Smooth muscle cell of bladder (primary cell): Measurements from ENCODE around the gene PCDHGB5. TPM values are rescaled to one million over a fixed set of nuclear protein-coding genes. Genes with fewer than 3 reads are reported as not detected.

Source experiments
- total RNA-seq: library from RNA; depleted of rRNA; stranded (reverse); fragments of >200 nt; gene quantifications from 2 replicates; pipeline ENCODE4 v1.2.3, GENCODE V29; 2014

The PCDHGB5 gene
- 15.9 and 19.9 TPM in 2 replicates for total RNA-seq

DNA sequence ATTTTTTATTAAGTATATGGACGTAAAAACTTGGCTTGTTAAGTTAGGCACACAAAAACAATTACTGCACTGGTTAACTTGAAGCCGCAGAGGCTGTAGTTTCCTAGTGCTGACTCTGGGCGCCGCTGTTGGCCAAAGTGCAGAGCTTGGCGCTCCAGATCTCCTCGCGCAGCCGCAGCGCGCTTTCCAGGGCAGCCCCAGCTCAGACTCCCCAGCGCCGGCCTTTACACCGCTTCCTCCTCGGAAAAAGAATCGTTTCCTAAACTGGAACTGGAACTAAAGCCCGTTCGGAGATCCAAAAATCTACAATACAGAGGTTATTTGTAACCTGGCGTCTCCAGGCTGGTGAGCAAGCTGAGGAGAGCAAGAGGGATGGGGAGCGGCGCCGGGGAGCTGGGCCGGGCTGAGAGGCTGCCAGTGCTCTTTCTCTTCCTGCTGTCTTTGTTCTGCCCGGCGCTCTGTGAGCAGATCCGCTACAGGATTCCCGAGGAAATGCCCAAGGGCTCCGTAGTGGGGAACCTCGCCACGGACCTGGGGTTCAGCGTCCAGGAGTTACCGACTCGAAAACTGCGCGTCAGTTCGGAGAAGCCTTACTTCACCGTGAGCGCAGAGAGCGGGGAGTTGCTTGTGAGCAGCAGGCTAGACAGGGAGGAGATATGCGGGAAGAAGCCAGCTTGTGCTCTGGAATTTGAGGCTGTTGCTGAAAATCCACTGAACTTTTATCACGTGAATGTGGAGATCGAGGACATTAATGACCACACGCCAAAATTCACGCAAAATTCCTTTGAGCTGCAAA lies at the start of gene PCDHGB5:
Gene PCDHGB5 (plus strand): TSS at position 192 of the 796 bp plus-strand sequence. CDS start 181 bp downstream, at position 373.

DNA sequence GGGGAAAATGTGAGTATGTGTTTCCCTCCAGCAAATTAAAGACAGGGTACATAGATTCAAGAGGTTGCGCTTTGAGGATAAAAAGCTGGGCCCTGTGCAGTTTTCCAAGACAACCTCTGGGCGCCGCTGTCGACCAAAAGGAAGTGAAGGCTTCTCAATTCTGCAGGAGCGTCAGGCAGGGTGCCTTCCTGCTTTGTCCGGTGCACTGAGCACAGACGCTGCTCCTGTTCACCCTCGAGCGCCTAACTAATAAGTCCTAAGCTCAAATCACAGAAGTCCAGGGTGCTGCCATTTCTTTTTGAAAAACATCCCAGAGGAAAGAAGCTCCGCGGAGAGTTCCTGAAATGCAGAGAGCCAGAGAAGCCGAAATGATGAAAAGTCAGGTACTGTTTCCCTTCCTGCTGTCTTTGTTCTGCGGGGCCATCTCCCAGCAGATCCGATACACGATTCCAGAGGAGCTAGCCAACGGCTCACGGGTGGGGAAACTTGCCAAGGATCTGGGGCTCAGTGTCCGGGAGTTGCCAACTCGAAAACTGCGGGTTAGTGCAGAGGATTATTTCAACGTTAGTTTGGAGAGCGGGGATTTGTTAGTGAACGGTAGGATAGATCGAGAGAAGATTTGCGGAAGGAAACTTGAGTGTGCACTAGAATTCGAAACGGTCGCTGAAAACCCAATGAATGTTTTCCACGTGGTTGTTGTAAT lies 47.7 kb upstream of the PCDHGB5 start, which contains the start of gene PCDHGB1:
Gene PCDHGB1 (plus strand): TSS at position 183 of the 703 bp plus-strand sequence. CDS start 162 bp downstream, at position 345.

DNA sequence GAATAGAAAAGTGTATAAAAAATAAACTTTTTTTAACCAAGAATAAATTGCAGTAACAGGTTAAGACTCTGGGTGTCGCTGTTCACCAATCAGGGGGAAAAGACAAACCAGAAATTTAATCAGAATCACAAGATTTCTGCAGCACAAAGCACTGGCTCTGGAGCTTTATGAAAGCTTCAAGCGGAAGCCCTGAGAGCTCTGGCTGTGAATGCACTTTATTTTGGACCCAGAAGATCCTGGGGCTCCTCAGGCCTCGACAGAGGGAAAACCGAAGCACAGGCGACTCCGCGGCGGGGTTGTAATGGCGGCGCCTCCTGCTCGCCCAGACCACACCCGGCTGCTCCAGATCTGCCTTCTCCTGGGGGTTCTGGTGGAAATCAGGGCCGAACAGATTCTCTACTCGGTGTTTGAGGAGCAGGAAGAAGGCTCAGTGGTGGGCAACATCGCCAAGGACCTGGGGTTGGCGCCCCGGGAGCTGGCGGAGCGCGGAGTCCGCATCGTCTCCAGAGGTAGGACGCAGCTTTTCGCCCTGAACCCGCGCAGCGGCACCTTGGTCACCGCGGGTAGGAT lies 42.8 kb upstream of the PCDHGB5 start, which contains the start of gene PCDHGA4:
Gene PCDHGA4 (plus strand): TSS at position 122 of the 570 bp plus-strand sequence. CDS start 87 bp downstream, at position 209.

GRCh38 chr5:141359790-141360426 lies 37.8 kb upstream of the PCDHGB5 start, which contains the start of gene PCDHGB2:
PCDHGB2 (plus strand) TSS chr5:141359994; CDS start chr5:141360136, 142 bp downstream.

GRCh38 chr5:141363952-141364660 lies 33.6 kb upstream of the PCDHGB5 start, which contains the start of gene PCDHGA5:
PCDHGA5 (plus strand) TSS chr5:141364162; CDS start chr5:141364331, 169 bp downstream.

DNA sequence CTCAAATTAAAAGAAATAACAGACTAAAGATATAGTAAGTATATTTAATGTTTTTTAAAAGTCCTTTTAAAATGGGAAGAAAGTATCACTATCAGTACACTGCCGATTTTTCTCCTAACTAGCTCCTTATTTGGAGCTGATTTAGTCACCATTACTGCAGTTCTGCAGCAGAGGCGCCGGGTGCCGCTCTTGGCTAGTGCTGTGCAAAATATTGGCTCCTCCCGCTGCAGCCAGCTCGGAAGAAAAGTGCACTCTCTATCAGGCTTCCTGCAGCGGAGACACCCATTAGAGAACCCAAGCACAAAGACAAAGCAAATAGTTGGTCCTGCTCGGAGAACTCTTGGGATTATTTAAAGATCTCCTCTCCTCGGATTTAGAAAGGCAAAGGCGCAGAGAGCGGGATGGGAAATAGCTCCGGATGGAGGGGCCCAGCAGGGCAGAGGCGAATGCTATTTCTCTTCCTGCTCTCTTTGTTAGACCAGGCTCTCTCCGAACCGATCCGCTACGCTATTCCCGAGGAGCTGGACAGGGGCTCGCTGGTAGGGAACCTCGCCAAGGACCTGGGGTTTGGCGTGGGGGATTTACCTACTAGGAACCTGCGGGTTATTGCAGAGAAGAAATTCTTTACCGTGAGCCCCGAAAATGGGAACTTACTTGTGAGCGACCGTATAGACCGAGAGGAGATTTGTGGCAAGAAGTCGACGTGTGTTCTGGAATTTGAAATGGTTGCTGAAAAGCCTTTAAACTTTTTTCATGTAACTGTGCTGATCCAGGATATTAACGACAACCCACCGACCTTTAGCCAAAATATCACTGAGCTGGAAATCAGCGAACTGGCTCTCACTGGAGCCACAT lies 27.5 kb upstream of the PCDHGB5 start, which contains the start of gene PCDHGB3:
Gene PCDHGB3 (plus strand): TSS at position 249 of the 855 bp plus-strand sequence. CDS start 153 bp downstream, at position 402.

GRCh38 chr5:141373673-141374317 lies 24.0 kb upstream of the PCDHGB5 start, which contains the start of gene PCDHGA6:
PCDHGA6 (plus strand) TSS chr5:141373891; CDS start chr5:141374084, 193 bp downstream.

GRCh38 chr5:141382469-141383294 lies 15.1 kb upstream of the PCDHGB5 start, which contains the start of gene PCDHGA7:
PCDHGA7 (plus strand) TSS chr5:141382742; CDS start chr5:141382900, 158 bp downstream.

GRCh38 chr5:141387557-141388311 lies 10.0 kb upstream of the PCDHGB5 start, which contains the start of gene PCDHGB4:
PCDHGB4 (plus strand) TSS chr5:141387698; CDS start chr5:141387885, 187 bp downstream.

GRCh38 chr5:141392429-141393198 lies 5.1 kb upstream of the PCDHGB5 start, which contains the start of gene PCDHGA8:
PCDHGA8 (plus strand) TSS chr5:141392633; CDS start chr5:141392814, 181 bp downstream.

GRCh38 chr5:141402553-141403243 lies 5.0 kb downstream of the PCDHGB5 start, which contains the start of gene PCDHGA9:
PCDHGA9 (plus strand) TSS chr5:141402778; CDS start chr5:141402953, 175 bp downstream.

GRCh38 chr5:141407790-141408505 lies 10.2 kb downstream of the PCDHGB5 start, which contains the start of gene PCDHGB6:
PCDHGB6 (plus strand) TSS chr5:141408021; CDS start chr5:141408203, 182 bp downstream.

GRCh38 chr5:141412854-141413539 lies 15.2 kb downstream of the PCDHGB5 start, which contains the start of gene PCDHGA10:
PCDHGA10 (plus strand) TSS chr5:141412987; CDS start chr5:141413176, 189 bp downstream.

DNA sequence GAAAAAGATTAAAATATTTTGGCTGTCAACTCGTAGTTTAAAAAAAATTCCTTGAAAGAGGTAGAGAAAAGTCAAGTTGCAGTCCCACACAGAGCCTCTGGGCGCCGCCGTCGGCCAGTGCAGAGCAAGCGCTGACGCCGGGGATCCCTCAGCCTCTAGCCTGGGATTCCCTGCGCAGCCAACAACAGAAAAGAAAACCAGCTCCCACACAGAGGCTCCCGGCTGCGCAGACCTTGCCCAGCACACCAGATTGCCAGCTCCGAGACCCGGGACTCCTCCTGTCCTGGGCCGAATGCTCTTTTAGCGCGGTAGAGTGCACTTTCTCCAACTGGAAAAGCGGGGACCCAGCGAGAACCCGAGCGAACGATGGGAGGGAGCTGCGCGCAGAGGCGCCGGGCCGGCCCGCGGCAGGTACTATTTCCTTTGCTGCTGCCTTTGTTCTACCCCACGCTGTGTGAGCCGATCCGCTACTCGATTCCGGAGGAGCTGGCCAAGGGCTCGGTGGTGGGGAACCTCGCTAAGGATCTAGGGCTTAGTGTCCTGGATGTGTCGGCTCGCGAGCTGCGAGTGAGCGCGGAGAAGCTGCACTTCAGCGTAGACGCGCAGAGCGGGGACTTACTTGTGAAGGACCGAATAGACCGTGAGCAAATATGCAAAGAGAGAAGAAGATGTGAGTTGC lies 19.9 kb downstream of the PCDHGB5 start, which contains the start of gene PCDHGB7:
Gene PCDHGB7 (plus strand): TSS at position 184 of the 679 bp plus-strand sequence. CDS start 183 bp downstream, at position 367.

